Activated B cell treated with CpG ODN at 0.5 μM for 24 hours (primary cell): ENCODE measurements around the gene KRTAP5-11. TPM values are rescaled to one million over a fixed set of nuclear protein-coding genes. Genes with fewer than 3 reads are reported as not detected.
"Not testable (repeated sequence)": the region's sequence is repeated elsewhere in the genome, so short reads cannot be mapped to it uniquely, and the experiment has no call there.

ENCODE experiments used
- ATAC-seq: fragments of 200-7000 bp; cut with Tn5 transposase; one replicate; pipeline ENCODE4 v1.10.0; 2021; ENCODE audit warnings: low read depth, mild to moderate bottlenecking, moderate library complexity
- CTCF ChIA-PET: fragments of 350-600 bp; sonication (Branson Sonifier 250); formaldehyde crosslinking; loops from one replicate; lab custom pipeline; 2021; ENCODE audit warnings: antibody characterized with exemption; lab: Charles Lee
- POLR2A ChIA-PET: fragments of 350-600 bp; sonication (Branson Sonifier 250); formaldehyde crosslinking; loops from one replicate; lab custom pipeline; 2021; ENCODE audit warnings: antibody characterized with exemption; lab: Charles Lee
- DNase-seq: peaks from one replicate; pipeline ENCODE4 v3.0.0; 2022
- H3K27ac Mint-ChIP-seq: one replicate; pipeline ENCODE4 v1.8.0; 2020; ENCODE audit warnings: mixed read lengths
- H3K27me3 Mint-ChIP-seq: one replicate; pipeline ENCODE4 v1.8.0; 2021; ENCODE audit warnings: mixed read lengths
- H3K36me3 Mint-ChIP-seq: one replicate; pipeline ENCODE4 v1.8.0; 2021; ENCODE audit warnings: low read depth, mixed read lengths
- H3K4me1 Mint-ChIP-seq: one replicate; pipeline ENCODE4 v1.8.0; 2021; ENCODE audit warnings: mixed read lengths
- H3K4me3 Mint-ChIP-seq: one replicate; pipeline ENCODE4 v1.8.0; 2020; ENCODE audit warnings: mild to moderate bottlenecking, mixed read lengths
- H3K9me3 Mint-ChIP-seq: one replicate; pipeline ENCODE4 v1.8.0; 2020; ENCODE audit warnings: mixed read lengths
- CTCF ChIP-seq: fragments of 200-600 bp; IDR thresholded peaks from one replicate; pipeline ENCODE4 v1.8.0; 2022; ENCODE audit warnings: antibody characterized with exemption, mild to moderate bottlenecking
- intact Hi-C: fragments of 100-400 bp; cut with micrococcal nuclease; formaldehyde crosslinking; loops from one replicate; pipeline ENCODE4 v1.15.1; 2024
- total RNA-seq: library from RNA; stranded (reverse); gene quantifications from 2 replicates; pipeline ENCODE4 v1.2.3, GENCODE V29; 2022

The KRTAP5-11 gene
- not detected in 2 replicates for total RNA-seq

GRCh38 chr11:71582309-71582895 is at the start of gene KRTAP5-11:
KRTAP5-11 (minus strand) TSS chr11:71582875; CDS start chr11:71582837, 38 bp downstream.
- Mint-ChIP-seq H3K4me1 (peaks cover 2% of the 10 kb centered on the region), H3K27me3 (peaks cover 16% of the 10 kb centered on the region), H3K27ac (no peak within 1 kb of the TSS), H3K4me3 (no peak within 1 kb of the TSS), H3K9me3 (no peaks in the 10 kb centered on the region), H3K36me3 (no peaks in the 10 kb centered on the region)
- DNase-seq (no peak), ATAC-seq (no peak)
- intact Hi-C loops, result no loop called here
- ChIA-PET CTCF (no interaction called here), POLR2A (no interaction called here)
- no peak for TF ChIP-seq CTCF

GRCh38 chr11:71631551-71631950 is 48.9 kb upstream of the KRTAP5-11 start:
- POLR2A ChIA-PET, H3K9me3 Mint-ChIP-seq, DNase-seq, H3K36me3 Mint-ChIP-seq, H3K4me3 Mint-ChIP-seq, CTCF ChIA-PET, intact Hi-C loops, H3K27ac Mint-ChIP-seq, H3K4me1 Mint-ChIP-seq, ATAC-seq: not testable (repeated sequence)
- peaks cover 11% of the 10 kb centered on the region for H3K27me3 Mint-ChIP-seq

- ATAC-seq, H3K36me3 Mint-ChIP-seq, DNase-seq, H3K27ac Mint-ChIP-seq, CTCF ChIA-PET, intact Hi-C loops, H3K4me3 Mint-ChIP-seq, H3K4me1 Mint-ChIP-seq, POLR2A ChIA-PET, H3K27me3 Mint-ChIP-seq, H3K9me3 Mint-ChIP-seq: not testable (repeated sequence)
These were observed 47.4 kb upstream of the KRTAP5-11 start for GRCh38 chr11:71630071-71630470.

- DNase-seq, intact Hi-C loops, H3K27me3 Mint-ChIP-seq, H3K9me3 Mint-ChIP-seq, H3K4me1 Mint-ChIP-seq, H3K36me3 Mint-ChIP-seq, ATAC-seq, H3K4me3 Mint-ChIP-seq, POLR2A ChIA-PET, CTCF ChIA-PET, H3K27ac Mint-ChIP-seq: not testable (repeated sequence)
These were observed 46.3 kb upstream of the KRTAP5-11 start for GRCh38 chr11:71628943-71629342.

GRCh38 chr11:71623226-71623625 is 40.6 kb upstream of the KRTAP5-11 start:
- H3K4me3 Mint-ChIP-seq, H3K4me1 Mint-ChIP-seq, intact Hi-C loops, H3K36me3 Mint-ChIP-seq, H3K27ac Mint-ChIP-seq, H3K9me3 Mint-ChIP-seq, CTCF ChIA-PET, POLR2A ChIA-PET, ATAC-seq, DNase-seq: not testable (repeated sequence)
- peaks cover 13% of the 10 kb centered on the region for H3K27me3 Mint-ChIP-seq

GRCh38 chr11:71622561-71622960 is 39.9 kb upstream of the KRTAP5-11 start:
- ATAC-seq, intact Hi-C loops, H3K4me1 Mint-ChIP-seq, H3K4me3 Mint-ChIP-seq, POLR2A ChIA-PET, H3K9me3 Mint-ChIP-seq, H3K36me3 Mint-ChIP-seq, H3K27ac Mint-ChIP-seq, CTCF ChIA-PET, DNase-seq: not testable (repeated sequence)
- peaks cover 13% of the 10 kb centered on the region for H3K27me3 Mint-ChIP-seq

GRCh38 chr11:71615003-71615402 is 32.3 kb upstream of the KRTAP5-11 start:
- ATAC-seq, H3K27ac Mint-ChIP-seq, H3K4me1 Mint-ChIP-seq, DNase-seq, H3K9me3 Mint-ChIP-seq, POLR2A ChIA-PET, H3K4me3 Mint-ChIP-seq, intact Hi-C loops, H3K36me3 Mint-ChIP-seq, CTCF ChIA-PET: not testable (repeated sequence)
- peaks cover 12% of the 10 kb centered on the region for H3K27me3 Mint-ChIP-seq

GRCh38 chr11:71614366-71614917 is 31.8 kb upstream of the KRTAP5-11 start:
- H3K4me3 Mint-ChIP-seq, CTCF ChIA-PET, H3K36me3 Mint-ChIP-seq, H3K9me3 Mint-ChIP-seq, ATAC-seq, DNase-seq, intact Hi-C loops, H3K27ac Mint-ChIP-seq, H3K4me1 Mint-ChIP-seq, POLR2A ChIA-PET: not testable (repeated sequence)
- peaks cover 15% of the 10 kb centered on the region for H3K27me3 Mint-ChIP-seq

GRCh38 chr11:71613931-71614330 is 31.3 kb upstream of the KRTAP5-11 start:
- H3K27me3 Mint-ChIP-seq, result peaks cover 20% of the 10 kb centered on the region
- CTCF ChIA-PET, intact Hi-C loops, H3K4me3 Mint-ChIP-seq, H3K4me1 Mint-ChIP-seq, H3K9me3 Mint-ChIP-seq, DNase-seq, ATAC-seq, H3K27ac Mint-ChIP-seq, POLR2A ChIA-PET, H3K36me3 Mint-ChIP-seq: not testable (repeated sequence)

GRCh38 chr11:71611218-71611910 is 28.7 kb upstream of the KRTAP5-11 start:
- CTCF ChIA-PET, H3K9me3 Mint-ChIP-seq, H3K36me3 Mint-ChIP-seq, H3K4me3 Mint-ChIP-seq, POLR2A ChIA-PET, ATAC-seq, DNase-seq, intact Hi-C loops, H3K4me1 Mint-ChIP-seq, H3K27ac Mint-ChIP-seq: not testable (repeated sequence)
- H3K27me3 Mint-ChIP-seq, result peaks cover 23% of the 10 kb centered on the region

- DNase-seq, H3K9me3 Mint-ChIP-seq, CTCF ChIA-PET, H3K4me1 Mint-ChIP-seq, H3K36me3 Mint-ChIP-seq, intact Hi-C loops, POLR2A ChIA-PET, H3K27ac Mint-ChIP-seq, H3K4me3 Mint-ChIP-seq, ATAC-seq: not testable (repeated sequence)
- peaks cover 35% of the 10 kb centered on the region for H3K27me3 Mint-ChIP-seq
These were observed 25.6 kb upstream of the KRTAP5-11 start for GRCh38 chr11:71608272-71608671.
